Measurements from ENCODE around the gene PDZRN3. TPM values are rescaled to one million over a fixed set of nuclear protein-coding genes. Genes with fewer than 3 reads are reported as not detected.

PDZRN3 gene
- total RNA-seq, 1 experiment from 2014 or later, result not detected

- in situ Hi-C loops (cut with HindIII; ENCODE audit: low pct_unique_long_range_greater_than_20kb, low sequenced_read_pairs), result no loop called here
- Histone ChIP-seq H3K4me1 (ENCODE audit: control insufficient read depth, insufficient read depth, low read length) (no peaks in the 10 kb centered on the region), H3K4me3 (ENCODE audit: low read depth in 2 of 2, low read length in 2 of 2) (no peak overlapping the region), H3K27ac (ENCODE audit: low read length) (no peak overlapping the region), H3K9me3 (ENCODE audit: control insufficient read depth, insufficient read depth, low read depth, low read length) (no peaks in the 10 kb centered on the region), H3K27me3 (ENCODE audit: control insufficient read depth, insufficient read depth, low read length) (no peaks in the 10 kb centered on the region; the same call in 1 of the 2 replicates), H3K36me3 (ENCODE audit: control insufficient read depth, insufficient read depth, low read length) (no peaks in the 10 kb centered on the region)
- intact Hi-C loops (cut with micrococcal nuclease; ENCODE audit: unreplicated experiment), result no loop called here
- no TSS peak for BruUV-seq (replicated peaks)
- ChIA-PET CTCF (no interaction called here), POLR2A (no interaction called here)
- TF ChIP-seq TCF7L2 (IDR thresholded peaks at IDR 0.05; ENCODE audit: low read depth, low read length) (no peak), POLR2AphosphoS5 (IDR thresholded peaks at IDR 0.05; ENCODE audit: low read depth, low read length) (no peak), CTCF (IDR thresholded peaks at IDR 0.05) (no peak), SIN3A (IDR thresholded peaks at IDR 0.05; ENCODE audit: borderline replicate concordance, insufficient read depth, low read depth, low read length) (no peak)
- TF ChIP-seq, protein P1, sequence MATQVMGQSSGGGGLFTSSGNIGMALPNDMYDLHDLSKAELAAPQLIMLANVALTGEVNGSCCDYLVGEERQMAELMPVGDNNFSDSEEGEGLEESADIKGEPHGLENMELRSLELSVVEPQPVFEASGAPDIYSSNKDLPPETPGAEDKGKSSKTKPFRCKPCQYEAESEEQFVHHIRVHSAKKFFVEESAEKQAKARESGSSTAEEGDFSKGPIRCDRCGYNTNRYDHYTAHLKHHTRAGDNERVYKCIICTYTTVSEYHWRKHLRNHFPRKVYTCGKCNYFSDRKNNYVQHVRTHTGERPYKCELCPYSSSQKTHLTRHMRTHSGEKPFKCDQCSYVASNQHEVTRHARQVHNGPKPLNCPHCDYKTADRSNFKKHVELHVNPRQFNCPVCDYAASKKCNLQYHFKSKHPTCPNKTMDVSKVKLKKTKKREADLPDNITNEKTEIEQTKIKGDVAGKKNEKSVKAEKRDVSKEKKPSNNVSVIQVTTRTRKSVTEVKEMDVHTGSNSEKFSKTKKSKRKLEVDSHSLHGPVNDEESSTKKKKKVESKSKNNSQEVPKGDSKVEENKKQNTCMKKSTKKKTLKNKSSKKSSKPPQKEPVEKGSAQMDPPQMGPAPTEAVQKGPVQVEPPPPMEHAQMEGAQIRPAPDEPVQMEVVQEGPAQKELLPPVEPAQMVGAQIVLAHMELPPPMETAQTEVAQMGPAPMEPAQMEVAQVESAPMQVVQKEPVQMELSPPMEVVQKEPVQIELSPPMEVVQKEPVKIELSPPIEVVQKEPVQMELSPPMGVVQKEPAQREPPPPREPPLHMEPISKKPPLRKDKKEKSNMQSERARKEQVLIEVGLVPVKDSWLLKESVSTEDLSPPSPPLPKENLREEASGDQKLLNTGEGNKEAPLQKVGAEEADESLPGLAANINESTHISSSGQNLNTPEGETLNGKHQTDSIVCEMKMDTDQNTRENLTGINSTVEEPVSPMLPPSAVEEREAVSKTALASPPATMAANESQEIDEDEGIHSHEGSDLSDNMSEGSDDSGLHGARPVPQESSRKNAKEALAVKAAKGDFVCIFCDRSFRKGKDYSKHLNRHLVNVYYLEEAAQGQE (IDR thresholded peaks at IDR 0.05; ENCODE audit: insufficient read depth in 1 of 2, low read depth in 2 of 2, low read length in 1 of 2), result no peak
- DNase-seq (ENCODE audit: low read depth, low spot score) (no peak), ATAC-seq (no peak)
Observed at GRCh38 chr3:73525591-73525990, 99.2 kb downstream of the PDZRN3 start.

DNA sequence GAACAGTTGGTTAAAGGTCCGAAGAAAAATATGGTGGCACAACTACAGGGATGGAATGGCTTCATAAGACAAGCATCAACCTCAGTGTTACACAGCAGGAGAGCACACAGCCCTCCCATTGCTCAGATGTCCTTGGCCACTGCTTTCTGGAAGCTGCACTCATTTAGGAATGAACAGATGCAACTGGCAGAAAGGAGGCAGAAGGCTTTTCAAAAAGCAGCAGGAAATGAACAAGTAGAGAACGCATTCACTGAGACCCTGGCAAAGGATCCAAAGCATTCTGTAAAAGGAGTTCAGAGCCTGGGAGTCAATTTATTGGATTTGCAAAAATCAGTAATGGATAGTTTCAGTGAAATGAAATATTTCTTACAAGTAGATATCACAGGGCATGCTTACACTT, 101.1 kb downstream of the PDZRN3 start:
- DNase-seq (ENCODE audit: low read depth, low spot score) (no peak), ATAC-seq (no peak)
- ChIA-PET CTCF (no interaction called here), POLR2A (no interaction called here)
- TF ChIP-seq SIN3A (IDR thresholded peaks at IDR 0.05; ENCODE audit: borderline replicate concordance, insufficient read depth, low read depth, low read length) (no peak), TCF7L2 (IDR thresholded peaks at IDR 0.05; ENCODE audit: low read depth, low read length) (no peak), CTCF (IDR thresholded peaks at IDR 0.05) (no peak), POLR2AphosphoS5 (IDR thresholded peaks at IDR 0.05; ENCODE audit: low read depth, low read length) (no peak)
- TF ChIP-seq, protein P1 (IDR thresholded peaks at IDR 0.05; ENCODE audit: insufficient read depth in 1 of 2, low read depth in 2 of 2, low read length in 1 of 2), result no peak
- H3K36me3 ChIP-seq (ENCODE audit: control insufficient read depth, insufficient read depth, low read length), result no peaks in the 10 kb centered on the region
- in situ Hi-C loops (cut with HindIII; ENCODE audit: low pct_unique_long_range_greater_than_20kb, low sequenced_read_pairs) (no loop called here), intact Hi-C loops (cut with micrococcal nuclease; ENCODE audit: unreplicated experiment) (no loop called here)
- no peaks in the 10 kb centered on the region for H3K9me3 ChIP-seq (ENCODE audit: control insufficient read depth, insufficient read depth, low read depth, low read length)
- H3K4me3 ChIP-seq (ENCODE audit: low read depth in 2 of 2, low read length in 2 of 2), result no peak overlapping the region
- no peaks in the 10 kb centered on the region for H3K27me3 ChIP-seq (ENCODE audit: control insufficient read depth, insufficient read depth, low read length)
- H3K27ac ChIP-seq (ENCODE audit: low read length), result no peak overlapping the region
- no TSS peak for BruUV-seq (replicated peaks)
- no peaks in the 10 kb centered on the region for H3K4me1 ChIP-seq (ENCODE audit: control insufficient read depth, insufficient read depth, low read length)
